Left renal pelvis (tissue), 4 donors: ENCODE measurements around the gene SANBR. TPM values are rescaled to one million over a fixed set of nuclear protein-coding genes. Genes with fewer than 3 reads are reported as not detected.
"Not testable (repeated sequence)": the region's sequence is repeated elsewhere in the genome, so short reads cannot be mapped to it uniquely, and the experiment has no call there.

Experiments
- DNase-seq, 4 donors: peaks; one replicate each; pipeline ENCODE4 v3.0.0-alpha.2; 2013; ENCODE audit warnings: low read depth in 4 of 4, low spot score in 3 of 4
- polyA plus RNA-seq, 4 donors: library from polyadenylated mRNA; unstranded; fragments of 120-200 nt; gene quantifications; one replicate each; pipeline ENCODE4 v1.2.1, GENCODE V29; 2013; ENCODE audit not compliant: insufficient read length in 4 of 4

The SANBR gene
- polyA plus RNA-seq, result 10 to 100 TPM; 14.0 to 26.2 (median 15.6) TPM

GRCh38 chr2:61065714-61066709 lies at the start of gene SANBR:
Gene SANBR, plus strand, starts transcription at chr2:61065871. Its CDS starts 4,480 bp downstream, at chr2:61070351.
- DNase-seq, result peak; percentile 58 to 79 (median 77)

DNA sequence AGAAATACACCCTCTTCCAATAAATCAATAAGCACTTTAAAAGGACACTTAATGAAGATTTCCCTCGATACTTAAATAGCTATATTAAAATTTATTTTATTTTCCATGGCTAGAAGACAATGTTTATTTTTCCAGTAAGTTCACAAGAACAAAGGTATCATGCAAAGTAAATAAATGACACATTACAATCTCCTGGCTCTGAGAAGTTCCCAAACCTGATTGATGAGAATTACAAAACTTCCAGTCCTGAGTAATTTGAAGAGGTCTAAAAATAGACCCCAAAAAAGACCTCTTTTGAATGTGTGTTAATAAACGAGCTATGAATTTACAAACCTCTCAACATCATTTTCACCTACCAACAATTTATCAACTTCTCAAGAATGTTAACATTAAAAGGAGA lies 49.7 kb upstream of the SANBR start:
- no peak for DNase-seq

DNA sequence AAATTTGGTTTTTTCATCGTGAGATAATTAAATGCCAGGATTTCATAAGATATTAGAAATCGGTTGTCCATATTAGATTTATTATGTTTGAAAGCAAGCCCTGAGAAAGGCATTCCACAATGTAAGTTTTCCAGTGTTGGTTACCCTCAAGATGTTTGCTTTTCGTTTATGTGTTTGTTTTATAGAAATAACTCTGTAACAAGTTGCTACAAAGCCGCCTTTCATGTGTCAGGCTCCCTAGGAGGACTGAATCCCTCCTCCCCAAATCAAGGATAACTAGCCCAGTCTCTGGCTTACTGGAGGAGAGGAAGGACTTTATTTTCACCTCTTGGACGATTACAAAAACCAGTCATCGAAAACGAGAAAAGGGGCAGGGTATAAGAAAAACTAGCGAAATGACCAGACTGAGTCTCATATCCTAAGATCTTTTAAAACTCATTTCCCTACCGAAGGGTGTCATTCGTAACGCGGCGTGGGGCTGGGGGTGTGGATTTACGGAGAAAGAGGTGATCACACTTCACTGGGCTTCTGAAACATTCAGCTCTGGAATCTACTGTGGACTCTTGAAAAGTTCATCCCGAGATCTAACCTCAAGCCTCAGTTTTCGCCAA lies 49.2 kb upstream of the SANBR start:
- no peak for DNase-seq

GRCh38 chr2:61017003-61017555 lies 48.6 kb upstream of the SANBR start:
- DNase-seq, result peak; percentile 69 to 89 (median 76)

GRCh38 chr2:61017556-61018317 lies 47.9 kb upstream of the SANBR start, which contains the start of the genes PEX13 and PUS10:
Gene PEX13, plus strand, starts transcription at chr2:61017720. Its CDS starts 40 bp downstream, at chr2:61017760.
Gene PUS10, minus strand, starts transcription at chr2:61018255. Its CDS starts 6,365 bp downstream, at chr2:61011890.
- DNase-seq, result peak in 3 of 4 donors; percentile 48 to 71 (median 70)

- DNase-seq, result no peak
Observed at GRCh38 chr2:61018318-61018755, 47.3 kb upstream of the SANBR start.

GRCh38 chr2:61018798-61019197 lies 46.9 kb upstream of the SANBR start:
- DNase-seq, result no peak

- no peak for DNase-seq
Observed at GRCh38 chr2:61021228-61021660, 44.4 kb upstream of the SANBR start.

GRCh38 chr2:61023670-61024069 lies 42.0 kb upstream of the SANBR start:
- no peak for DNase-seq

GRCh38 chr2:61029533-61029932 lies 36.1 kb upstream of the SANBR start:
- no peak for DNase-seq

- DNase-seq, result not testable (repeated sequence)
Observed at GRCh38 chr2:61034592-61034991, 31.1 kb upstream of the SANBR start.

GRCh38 chr2:61036643-61037042 lies 29.0 kb upstream of the SANBR start:
- not testable (repeated sequence) for DNase-seq

GRCh38 chr2:61042807-61043206 lies 22.9 kb upstream of the SANBR start:
- no peak for DNase-seq

DNA sequence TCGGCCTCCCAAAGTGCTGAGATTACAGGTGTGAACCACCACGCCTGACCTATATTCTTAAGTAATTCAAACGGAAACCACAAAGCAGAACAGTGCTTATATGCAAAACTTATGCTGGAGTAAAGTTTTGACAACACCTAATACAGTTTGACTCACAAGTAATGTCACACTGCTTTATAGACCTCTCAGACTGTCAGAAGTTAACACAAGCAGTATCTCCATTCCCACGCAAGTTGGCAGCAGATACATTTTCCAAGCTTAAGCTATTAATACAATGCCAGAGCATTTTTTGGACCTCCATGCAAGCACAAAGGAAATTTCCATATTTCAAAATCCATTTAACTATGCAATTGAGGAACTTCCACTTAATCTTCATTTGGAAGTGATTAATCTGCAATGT lies 21.0 kb upstream of the SANBR start:
- DNase-seq, result no peak

DNA sequence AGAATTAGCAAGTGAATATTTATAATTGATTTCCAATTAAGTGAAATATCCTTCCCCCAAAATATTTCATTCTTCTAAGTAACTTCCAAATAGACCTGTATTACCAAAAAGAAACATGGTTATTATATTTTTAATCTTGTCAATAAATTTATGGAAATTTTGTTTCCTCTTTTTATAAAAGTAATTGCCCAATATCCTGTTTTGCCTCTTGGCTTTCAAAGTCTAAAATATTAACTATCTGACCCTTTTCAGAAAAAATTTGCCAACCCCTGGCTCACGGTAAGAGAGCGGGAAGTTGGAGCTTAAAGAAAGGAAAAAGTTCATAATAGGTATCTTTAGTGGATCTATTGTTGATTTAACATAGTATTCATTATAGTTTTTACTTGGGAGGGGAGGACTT lies 20.4 kb upstream of the SANBR start:
- DNase-seq, result no peak

DNA sequence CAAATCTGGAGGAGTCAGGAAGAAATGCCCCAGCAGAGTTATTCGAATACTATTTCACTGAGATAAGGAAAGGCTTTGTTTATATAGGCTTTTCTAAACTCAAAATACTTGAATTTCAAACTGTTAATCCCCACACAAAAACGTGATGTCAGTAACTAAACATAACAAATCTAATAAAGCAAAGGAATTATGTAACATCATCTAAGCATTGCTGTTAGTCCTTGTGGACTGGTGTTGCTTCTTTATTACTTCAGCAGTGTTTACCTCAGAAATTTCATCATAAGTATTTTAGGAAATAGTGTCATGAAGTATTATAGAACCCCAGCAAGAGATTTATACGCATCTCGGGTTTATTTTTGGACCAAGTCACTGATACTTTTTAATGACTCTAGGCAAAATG lies 19.7 kb upstream of the SANBR start:
- no peak for DNase-seq

- no peak for DNase-seq
Observed at GRCh38 chr2:61055557-61055956, 10.1 kb upstream of the SANBR start.

DNA sequence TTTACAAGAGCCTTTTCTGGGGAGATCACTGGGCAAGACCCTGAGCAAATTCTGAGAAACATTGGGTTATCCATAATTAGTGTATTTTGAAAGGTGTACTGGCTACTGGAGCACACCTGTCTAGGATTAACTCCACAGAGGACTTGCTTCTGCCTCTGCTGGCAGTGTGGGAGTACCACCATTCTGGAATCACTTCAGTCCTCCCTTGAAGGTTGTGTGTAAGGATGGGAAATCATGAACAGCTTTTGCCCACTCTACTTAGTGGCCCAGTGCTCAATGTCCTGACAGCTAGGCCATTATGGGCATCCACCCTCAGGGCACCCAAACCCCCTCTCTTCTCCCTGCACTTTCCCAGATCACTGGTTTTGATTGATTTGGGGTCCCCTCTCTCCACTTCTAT lies 8.1 kb upstream of the SANBR start:
- no peak for DNase-seq

GRCh38 chr2:61059382-61059781 lies 6.3 kb upstream of the SANBR start:
- DNase-seq, result no peak

- no peak for DNase-seq
Observed at GRCh38 chr2:61074100-61074499, 8.4 kb downstream of the SANBR start.
